ENCODE measurements around the gene KRTAP24-1.

KRTAP24-1 gene

GRCh38 chr21:30282850-30283249 is at the start of gene KRTAP24-1:
Gene KRTAP24-1, minus strand, starts transcription at chr21:30282950. Its CDS starts 18 bp downstream, at chr21:30282932.
- DNase-seq = no peak

DNA sequence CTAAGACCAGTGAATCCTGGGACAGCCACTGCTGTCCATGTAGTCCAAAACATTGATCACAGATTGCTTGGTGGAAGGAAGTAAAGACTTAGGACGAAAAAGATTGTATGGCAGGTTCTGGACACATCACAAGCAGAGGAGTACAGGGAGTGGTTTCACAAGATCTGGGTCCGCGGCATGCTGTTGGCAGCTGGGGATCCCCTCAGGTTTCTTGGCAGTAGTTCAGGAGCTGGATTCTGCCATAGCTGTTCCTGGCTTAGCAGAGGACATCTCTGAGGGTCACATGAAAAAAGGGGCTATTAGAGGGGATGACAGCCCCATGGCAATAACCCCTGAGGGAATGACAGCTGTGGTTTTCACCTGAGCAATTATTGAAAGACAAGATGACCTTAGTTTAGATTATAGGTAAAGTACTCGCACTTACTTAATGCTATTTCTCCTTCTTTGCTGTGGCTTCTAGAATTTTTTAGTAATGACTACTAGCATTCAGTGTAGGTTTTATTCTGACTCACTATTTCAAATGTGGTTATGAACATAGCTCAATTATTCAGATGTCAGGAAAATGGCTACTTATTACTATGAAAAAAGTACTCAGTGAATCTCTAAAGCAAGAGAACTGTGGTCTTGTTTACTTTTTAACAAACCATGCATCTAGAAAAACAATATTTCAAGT is 46.6 kb upstream of the KRTAP24-1 start:
- DNase-seq = no peak

GRCh38 chr21:30326390-30326789 is 43.6 kb upstream of the KRTAP24-1 start:
- no peak for DNase-seq

- DNase-seq = no peak
These were observed 37.5 kb upstream of the KRTAP24-1 start, which contains the start of gene KRTAP26-1 for GRCh38 chr21:30320215-30320614. Gene KRTAP26-1, minus strand, starts transcription at chr21:30320315. Its CDS starts 280 bp downstream, at chr21:30320035.

GRCh38 chr21:30315701-30316100 is 33.0 kb upstream of the KRTAP24-1 start:
- DNase-seq = no peak

DNA sequence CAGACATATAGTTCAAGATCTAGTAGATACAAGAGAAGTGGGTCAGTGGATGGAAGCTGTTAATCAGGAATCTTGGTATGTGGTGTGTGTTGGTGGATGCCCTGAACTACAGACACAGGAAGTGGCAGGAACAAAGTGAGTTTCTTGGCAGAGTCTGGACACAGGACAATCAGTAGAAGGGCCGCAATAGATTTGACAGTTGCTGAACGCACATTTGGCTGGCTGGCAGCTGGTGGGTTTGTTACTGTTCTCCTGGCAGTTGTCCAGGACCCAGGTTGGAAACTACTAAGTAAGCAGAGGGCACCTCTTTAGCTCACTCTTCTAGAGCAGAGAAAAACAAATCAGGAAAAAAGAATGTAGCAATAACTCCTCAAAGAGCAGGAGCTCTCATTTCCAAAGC is 24.1 kb upstream of the KRTAP24-1 start:
- no peak for DNase-seq

- no peak for DNase-seq
These were observed 22.4 kb upstream of the KRTAP24-1 start for GRCh38 chr21:30305136-30305535.

DNA sequence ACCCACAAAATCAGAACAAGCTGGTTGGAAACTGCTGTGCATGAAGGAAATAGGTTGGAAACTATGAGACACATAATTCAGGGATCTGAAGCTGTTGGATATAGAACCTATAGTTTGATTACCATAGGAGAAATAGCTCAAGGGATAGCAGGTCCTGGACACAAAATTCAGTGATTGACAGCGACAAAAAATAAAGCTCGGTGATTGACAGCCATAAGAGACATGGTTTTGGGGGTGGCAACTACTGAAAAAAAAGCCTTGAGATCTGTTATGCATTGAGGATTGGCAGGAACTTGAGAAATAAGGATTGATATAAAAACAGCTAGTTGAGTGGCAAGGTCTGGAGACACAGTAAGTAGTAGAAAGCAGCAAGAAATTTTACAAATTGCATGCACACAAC is 6.5 kb upstream of the KRTAP24-1 start, which contains the start of gene KRTAP25-1:
Gene KRTAP25-1, minus strand, starts transcription at position 300 of the 400 bp plus-strand sequence. Its CDS starts 24 bp downstream, at position 276.
- DNase-seq = no peak

- no peak for DNase-seq
These were observed 11.1 kb downstream of the KRTAP24-1 start for GRCh38 chr21:30271611-30272010.

DNA sequence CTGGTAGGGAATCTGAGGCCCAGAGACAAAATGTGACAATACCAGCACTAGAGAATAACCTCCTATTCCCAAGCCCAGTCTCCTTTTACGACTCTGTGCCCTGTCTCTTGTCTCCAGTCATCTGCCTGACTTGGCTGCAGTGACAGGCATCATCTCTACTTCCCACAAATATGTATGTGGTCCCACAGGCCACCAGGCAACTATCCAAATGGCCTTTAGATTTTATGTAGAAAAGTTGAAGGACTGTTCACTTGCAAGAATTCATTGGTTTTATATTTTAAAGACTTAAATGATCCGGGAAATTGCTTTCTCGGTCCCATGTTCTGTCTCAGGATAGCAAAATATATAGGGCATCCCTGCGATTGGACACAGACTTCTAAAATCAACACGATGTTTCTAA is 11.6 kb downstream of the KRTAP24-1 start:
- DNase-seq = no peak

- DNase-seq = no peak
These were observed 12.8 kb downstream of the KRTAP24-1 start for GRCh38 chr21:30269803-30270530.

GRCh38 chr21:30268608-30269197 is 14.0 kb downstream of the KRTAP24-1 start:
- DNase-seq = peak in 1 of 2 experiments; percentile 34

DNA sequence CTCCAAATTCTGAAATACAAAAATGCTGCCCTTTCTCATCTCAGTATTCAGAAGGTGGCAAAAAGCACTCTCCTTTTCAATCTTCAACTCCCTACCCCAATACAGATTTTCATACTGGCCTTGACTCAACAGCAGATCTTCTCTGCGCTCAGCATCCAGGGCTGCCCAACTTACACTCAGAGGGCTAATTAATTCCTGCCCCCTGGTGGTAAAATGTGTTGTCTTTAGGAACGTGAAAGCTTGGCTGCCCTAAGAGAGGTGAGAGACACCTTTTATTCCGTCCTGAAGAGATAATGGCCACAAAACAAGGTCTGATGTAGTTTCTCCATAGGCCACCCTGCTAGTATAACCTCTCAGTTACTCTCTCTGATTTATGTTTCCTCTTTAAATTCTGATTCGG is 25.0 kb downstream of the KRTAP24-1 start:
- DNase-seq = peak in 1 of 2 experiments; percentile 47

GRCh38 chr21:30256100-30256499 is 26.6 kb downstream of the KRTAP24-1 start:
- no peak for DNase-seq

- no peak for DNase-seq
These were observed 27.1 kb downstream of the KRTAP24-1 start for GRCh38 chr21:30255679-30256078.

- DNase-seq = no peak
These were observed 31.0 kb downstream of the KRTAP24-1 start for GRCh38 chr21:30251781-30252180.

GRCh38 chr21:30249936-30250335 is 32.8 kb downstream of the KRTAP24-1 start:
- DNase-seq = no peak

DNA sequence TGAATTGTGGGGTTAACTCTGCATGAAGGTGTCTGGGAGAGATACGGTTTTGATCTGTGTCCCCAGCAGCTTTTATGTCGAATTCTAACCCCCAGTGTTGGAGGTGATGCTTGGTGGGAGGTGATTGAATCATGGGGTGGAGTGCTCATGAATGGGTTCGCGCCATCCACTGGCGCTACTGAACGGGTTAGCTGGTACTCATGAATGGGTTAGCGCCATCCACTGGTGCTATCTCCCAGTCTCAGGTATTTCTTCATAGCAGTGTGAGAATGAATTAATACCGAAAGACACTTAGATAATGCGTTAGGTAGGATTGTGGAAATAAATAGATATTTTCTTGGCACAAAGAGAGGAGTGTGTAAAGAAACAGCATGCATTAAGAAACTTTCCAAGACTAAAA is 33.9 kb downstream of the KRTAP24-1 start:
- DNase-seq = no peak

- no peak for DNase-seq
These were observed 37.7 kb downstream of the KRTAP24-1 start for GRCh38 chr21:30245061-30245460.

DNA sequence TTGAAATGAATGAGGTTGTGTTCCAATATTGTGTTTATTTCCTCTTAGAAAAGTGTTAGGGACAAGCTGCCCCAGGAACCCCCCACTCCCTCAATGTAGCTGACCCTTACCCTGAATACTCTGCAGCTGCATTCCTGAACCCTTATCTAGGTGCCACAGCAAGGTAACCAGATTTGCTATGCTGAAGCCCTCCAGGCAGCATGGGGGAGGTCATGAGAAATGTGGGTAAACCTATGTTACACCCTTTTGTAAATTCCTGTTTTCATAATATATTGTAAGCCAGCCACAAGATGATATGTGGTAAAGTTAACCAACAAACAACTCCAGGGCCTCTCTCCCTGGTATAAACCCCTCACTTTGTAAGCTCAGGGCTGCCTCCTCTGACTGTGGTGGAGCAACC is 39.1 kb downstream of the KRTAP24-1 start:
- DNase-seq = no peak

GRCh38 chr21:30240661-30241060 is 42.1 kb downstream of the KRTAP24-1 start:
- DNase-seq = no peak

DNA sequence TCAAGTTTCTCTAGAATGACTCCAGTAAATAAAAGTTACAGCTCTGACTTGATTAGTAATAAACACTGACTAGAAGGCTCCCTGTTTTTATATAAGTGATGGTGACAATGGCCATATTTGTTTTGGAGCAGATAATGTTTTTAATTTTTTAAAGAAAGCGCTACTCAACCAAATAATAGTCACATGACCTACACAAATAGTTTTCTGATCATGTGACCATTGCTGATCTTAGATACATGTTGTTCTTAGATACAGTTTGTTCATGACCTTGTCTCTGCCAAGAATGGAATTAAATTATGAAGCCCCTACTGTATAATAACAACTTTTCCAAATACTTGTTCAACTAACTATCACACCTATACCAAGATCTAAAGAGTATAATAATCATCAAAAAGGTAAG is 44.6 kb downstream of the KRTAP24-1 start:
- no peak for DNase-seq

- DNase-seq = no peak
These were observed 48.1 kb downstream of the KRTAP24-1 start for GRCh38 chr21:30234643-30235042.

DNA sequence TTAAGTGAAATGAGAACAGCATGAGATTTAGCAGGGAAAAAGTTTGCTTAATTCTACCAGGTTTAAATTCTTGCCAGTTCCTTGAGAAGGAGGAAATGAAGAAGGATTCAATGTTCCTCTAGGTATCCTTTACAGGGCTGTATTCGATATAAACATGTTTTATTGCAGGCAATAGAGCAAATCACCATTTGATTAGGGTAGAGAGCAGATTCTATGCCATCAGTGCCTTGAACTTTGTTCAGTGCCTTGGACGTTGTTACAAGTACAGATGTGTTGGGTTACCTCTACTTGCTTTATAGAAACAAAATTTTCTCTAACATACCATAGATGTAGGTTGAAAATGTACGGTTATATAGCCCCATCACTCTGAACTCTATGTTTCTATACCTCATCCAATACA is 48.7 kb downstream of the KRTAP24-1 start:
- no peak for DNase-seq
